Activated naive CD4-positive, alpha-beta T cell treated with anti-CD3 and anti-CD28 coated beads, Interleukin-2, amount 10 ng/mL, durations not matched to agents 7 days and 5 days (primary cell): Measurements from ENCODE around the gene TRABD.
A peak's percentile ranks its signal among the peaks of the same experiment; 100 is the strongest.

Experiments used
- CTCF ChIA-PET: fragments of 350-600 bp; sonication (Branson Sonifier 250); formaldehyde crosslinking; loops from one replicate; lab custom pipeline; 2021; ENCODE audit warnings: antibody characterized with exemption; lab: Charles Lee
- DNase-seq: peaks from one replicate; pipeline ENCODE4 v3.0.0-alpha.2; 2020
- H3K27ac Mint-ChIP-seq: one replicate; pipeline ENCODE4 v1.8.0; 2021; ENCODE audit warnings: mild to moderate bottlenecking, moderate library complexity, mixed read lengths
- H3K27me3 Mint-ChIP-seq: one replicate; pipeline ENCODE4 v1.8.0; 2021; ENCODE audit warnings: mild to moderate bottlenecking, mixed read lengths
- H3K36me3 Mint-ChIP-seq: one replicate; pipeline ENCODE4 v1.8.0; 2021; ENCODE audit warnings: mixed read lengths
- H3K4me1 Mint-ChIP-seq: one replicate; pipeline ENCODE4 v1.8.0; 2021; ENCODE audit warnings: mixed read lengths
- H3K4me3 Mint-ChIP-seq: one replicate; pipeline ENCODE4 v1.8.0; 2021; ENCODE audit warnings: mild to moderate bottlenecking, moderate library complexity, mixed read lengths
- H3K9me3 Mint-ChIP-seq: one replicate; pipeline ENCODE4 v1.8.0; 2021; ENCODE audit warnings: mixed read lengths

Gene TRABD

DNA sequence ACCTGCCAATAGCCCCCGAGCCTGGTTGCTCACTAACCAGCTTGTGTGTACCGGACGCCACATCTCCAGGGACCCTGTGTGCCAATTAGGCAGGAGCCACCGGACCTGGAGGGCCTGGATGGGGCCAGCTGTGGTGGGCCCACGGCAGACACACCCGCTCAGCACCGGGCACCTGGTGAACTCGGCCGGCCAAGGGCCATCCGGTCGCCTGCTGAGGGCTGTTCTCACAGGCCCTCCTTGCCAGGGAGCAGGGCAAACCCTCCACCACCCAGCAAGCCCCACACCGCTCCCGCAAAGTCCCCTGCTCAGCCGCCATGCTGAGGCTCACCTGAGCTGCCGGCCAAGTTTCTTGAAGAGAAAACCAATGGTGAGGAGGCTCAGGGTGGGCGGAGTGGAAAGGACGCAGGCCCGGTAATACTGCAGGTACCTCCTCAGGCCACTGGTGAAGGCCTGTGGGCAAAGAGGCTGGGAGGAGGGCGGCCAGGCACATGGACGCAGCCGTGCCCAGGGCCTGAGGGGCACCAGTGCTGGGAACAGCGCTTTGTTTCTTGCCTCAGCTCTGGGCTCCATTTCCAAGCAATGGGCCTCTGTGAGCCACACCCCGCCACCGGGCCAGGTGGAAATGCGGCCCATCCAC lies 42.0 kb downstream of the TRABD start:
- H3K4me1 Mint-ChIP-seq: no peaks in the 10 kb centered on the region
- peaks cover 27% of the 10 kb centered on the region for H3K36me3 Mint-ChIP-seq
- H3K27me3 Mint-ChIP-seq: no peaks in the 10 kb centered on the region
- H3K27ac Mint-ChIP-seq: no peak overlapping the region
- H3K9me3 Mint-ChIP-seq: no peaks in the 10 kb centered on the region
- no peak for DNase-seq
- CTCF ChIA-PET: interaction anchor here (1.4 kb wide), 1 partner anchor 10 kb away, joined by 3 read pairs; no protein-coding TSS in a partner anchor
- H3K4me3 Mint-ChIP-seq: no peak overlapping the region

- H3K27ac Mint-ChIP-seq: no peak overlapping the region
- H3K27me3 Mint-ChIP-seq: no peaks in the 10 kb centered on the region
- CTCF ChIA-PET: no interaction called here
- no peak for DNase-seq
- no peaks in the 10 kb centered on the region for H3K9me3 Mint-ChIP-seq
- no peak overlapping the region for H3K4me3 Mint-ChIP-seq
- no peaks in the 10 kb centered on the region for H3K4me1 Mint-ChIP-seq
- H3K36me3 Mint-ChIP-seq: peaks cover 27% of the 10 kb centered on the region
Measured at GRCh38 chr22:50228366-50228765, 42.7 kb downstream of the TRABD start.

DNA sequence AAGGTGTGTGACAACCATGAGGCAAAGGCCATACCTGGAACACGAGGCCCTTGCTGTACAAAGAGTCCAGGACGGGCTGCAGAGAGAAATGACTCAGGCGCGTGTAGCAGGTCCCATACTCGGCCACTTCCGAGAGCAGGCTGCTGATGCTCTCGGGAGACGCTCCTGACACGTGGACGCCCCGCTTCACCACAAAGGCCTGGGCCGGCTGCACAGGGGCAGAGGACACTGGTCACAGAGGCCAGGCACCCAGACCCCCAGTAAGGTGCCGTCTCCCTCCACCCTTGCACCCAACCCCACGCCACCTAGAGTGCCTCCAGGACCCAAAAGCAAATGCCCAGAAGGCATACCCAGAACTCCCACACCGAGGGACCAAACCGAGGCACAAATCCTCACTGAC lies 43.7 kb downstream of the TRABD start:
- DNase-seq: no peak
- Mint-ChIP-seq H3K9me3 (no peaks in the 10 kb centered on the region), H3K4me3 (no peak overlapping the region), H3K4me1 (no peaks in the 10 kb centered on the region), H3K27me3 (no peaks in the 10 kb centered on the region), H3K27ac (no peak overlapping the region), H3K36me3 (peaks cover 24% of the 10 kb centered on the region)
- CTCF ChIA-PET: no interaction called here

DNA sequence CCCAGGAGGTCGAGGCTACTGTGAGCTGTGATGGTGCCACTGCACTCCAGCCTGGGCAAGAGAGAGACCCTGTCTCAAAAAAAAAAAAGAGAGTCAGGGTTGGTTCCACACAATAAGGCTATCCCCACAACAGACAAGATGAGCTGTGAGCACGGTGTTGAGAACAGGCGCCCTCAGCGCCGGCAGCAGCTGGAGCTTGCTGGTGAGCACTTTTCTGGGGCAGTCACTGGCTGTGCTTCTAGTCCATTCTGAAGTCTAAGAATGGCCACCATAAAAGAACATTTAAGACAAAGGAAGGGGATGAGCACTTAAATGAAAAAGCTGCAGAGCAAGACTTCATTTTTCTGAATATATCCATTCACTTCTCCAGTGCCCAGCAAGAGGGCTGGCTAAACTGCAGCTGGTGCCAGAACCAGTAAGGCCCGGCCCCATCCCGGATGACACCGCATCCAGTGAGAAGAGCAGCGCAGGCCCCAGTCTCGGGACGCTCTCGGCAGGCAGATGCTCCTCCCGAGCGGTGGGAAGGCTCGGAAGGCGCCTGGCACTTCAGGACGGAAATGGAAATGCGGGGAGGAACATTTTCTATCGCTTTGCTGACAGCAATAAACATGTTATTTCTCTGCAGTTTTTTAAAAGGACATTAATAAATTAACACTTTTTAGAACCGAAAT lies 46.9 kb downstream of the TRABD start:
- Mint-ChIP-seq H3K27me3 (no peaks in the 10 kb centered on the region), H3K4me3 (no peak overlapping the region), H3K36me3 (peaks cover 36% of the 10 kb centered on the region), H3K9me3 (peaks cover 9% of the 10 kb centered on the region), H3K4me1 (no peaks in the 10 kb centered on the region), H3K27ac (no peak overlapping the region)
- CTCF ChIA-PET: interaction anchor here (1.3 kb wide), 1 partner anchor 9 kb away, joined by 4 read pairs; no protein-coding TSS in a partner anchor
- DNase-seq: no peak

DNA sequence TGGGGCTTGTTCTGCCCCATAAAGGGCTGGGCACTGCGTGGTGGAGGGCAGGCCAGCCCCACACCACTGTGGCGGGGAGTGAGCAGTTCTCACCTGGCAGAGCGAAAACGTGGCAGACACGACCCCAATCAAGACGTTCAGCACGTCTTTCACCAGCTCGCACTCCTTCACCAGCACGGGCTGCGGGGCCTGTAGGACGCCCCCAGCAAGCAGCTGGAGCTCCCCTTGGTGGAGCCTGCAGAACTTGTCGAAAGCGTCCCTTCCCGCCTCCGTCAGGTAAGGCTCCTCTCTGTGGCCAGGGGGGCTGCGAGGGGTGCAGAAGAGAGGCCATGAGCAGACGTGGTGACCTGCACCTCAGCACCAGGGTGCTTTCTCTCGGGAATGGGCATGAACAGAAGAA lies 47.5 kb downstream of the TRABD start:
- no peak overlapping the region for H3K27ac Mint-ChIP-seq
- CTCF ChIA-PET: interaction anchor here (1.3 kb wide), 1 partner anchor 8 kb away, joined by 4 read pairs; no protein-coding TSS in a partner anchor
- no peak for DNase-seq
- peaks cover 39% of the 10 kb centered on the region for H3K36me3 Mint-ChIP-seq
- no peaks in the 10 kb centered on the region for H3K4me1 Mint-ChIP-seq
- H3K9me3 Mint-ChIP-seq: peaks cover 9% of the 10 kb centered on the region
- H3K4me3 Mint-ChIP-seq: no peak overlapping the region
- H3K27me3 Mint-ChIP-seq: no peaks in the 10 kb centered on the region

- peaks cover 9% of the 10 kb centered on the region for H3K9me3 Mint-ChIP-seq
- H3K27me3 Mint-ChIP-seq: no peaks in the 10 kb centered on the region
Measured at GRCh38 chr22:50236731-50237409, 51.2 kb downstream of the TRABD start.

GRCh38 chr22:50238755-50239154 lies 53.0 kb downstream of the TRABD start:
- CTCF ChIA-PET: interaction anchor here (0.8 to 2.4 kb wide), 3 partner anchors 18 to 259 kb away, joined by 3 to 9 read pairs (median 3); no protein-coding TSS in a partner anchor
- DNase-seq: no peak

More at GRCh38 chr22:50236731-50237409, 51.2 kb downstream of the TRABD start:
- peak; percentile 43 for DNase-seq
- no peak overlapping the region for H3K4me3 Mint-ChIP-seq
- H3K4me1 Mint-ChIP-seq: peaks cover 10% of the 10 kb centered on the region
- H3K27ac Mint-ChIP-seq: no peak overlapping the region
- CTCF ChIA-PET: interaction anchor here (1.3 kb wide), 2 partner anchors 10 to 105 kb away, joined by 3 to 5 read pairs; no protein-coding TSS in a partner anchor
- peaks cover 31% of the 10 kb centered on the region for H3K36me3 Mint-ChIP-seq

GRCh38 chr22:50242406-50242949 lies 56.8 kb downstream of the TRABD start:
- peak overlapping the region; percentile 60 for H3K27ac Mint-ChIP-seq
- no peaks in the 10 kb centered on the region for H3K27me3 Mint-ChIP-seq
- H3K4me3 Mint-ChIP-seq: peak overlapping the region; percentile 97
- H3K9me3 Mint-ChIP-seq: no peaks in the 10 kb centered on the region
- peaks cover 19% of the 10 kb centered on the region for H3K36me3 Mint-ChIP-seq
- peaks cover 47% of the 10 kb centered on the region for H3K4me1 Mint-ChIP-seq
- CTCF ChIA-PET: interaction anchor here (0.7 to 2.9 kb wide), 4 partner anchors 8 to 378 kb away, joined by 3 to 15 read pairs (median 9); partner anchors contain the start of gene HDAC10
- DNase-seq: no peak

More at GRCh38 chr22:50238755-50239154, 53.0 kb downstream of the TRABD start:
- Mint-ChIP-seq H3K36me3 (peaks cover 27% of the 10 kb centered on the region), H3K9me3 (peaks cover 9% of the 10 kb centered on the region), H3K4me3 (no peak overlapping the region), H3K27me3 (no peaks in the 10 kb centered on the region), H3K4me1 (peaks cover 28% of the 10 kb centered on the region), H3K27ac (no peak overlapping the region)

- peak overlapping the region; percentile 97 for H3K4me3 Mint-ChIP-seq
- no peak for DNase-seq
- H3K27ac Mint-ChIP-seq: peak overlapping the region; percentile 98
- H3K9me3 Mint-ChIP-seq: no peaks in the 10 kb centered on the region
- H3K36me3 Mint-ChIP-seq: peaks cover 21% of the 10 kb centered on the region
- H3K4me1 Mint-ChIP-seq: peaks cover 53% of the 10 kb centered on the region
- CTCF ChIA-PET: interaction anchor here (1.0 to 2.9 kb wide), 4 partner anchors 8 to 377 kb away, joined by 3 to 15 read pairs (median 4); no protein-coding TSS in a partner anchor
- no peaks in the 10 kb centered on the region for H3K27me3 Mint-ChIP-seq
Measured at GRCh38 chr22:50243685-50244419, 58.1 kb downstream of the TRABD start.

GRCh38 chr22:50244420-50245213 lies 58.9 kb downstream of the TRABD start, which contains the start of gene TUBGCP6:
TUBGCP6 (minus strand) TSS chr22:50245023; CDS start chr22:50244459, 564 bp downstream.
- no peaks in the 10 kb centered on the region for H3K9me3 Mint-ChIP-seq

GRCh38 chr22:50245214-50246072 lies 59.7 kb downstream of the TRABD start:
- Mint-ChIP-seq H3K4me3 (peak overlapping the region; percentile 97), H3K27ac (peak overlapping the region; percentile 98), H3K36me3 (peaks cover 18% of the 10 kb centered on the region), H3K4me1 (peaks cover 61% of the 10 kb centered on the region), H3K9me3 (no peaks in the 10 kb centered on the region), H3K27me3 (no peaks in the 10 kb centered on the region)
- DNase-seq: no peak
- CTCF ChIA-PET: interaction anchor here (1.7 kb wide), 1 partner anchor 376 kb away, joined by 4 read pairs; no protein-coding TSS in a partner anchor

More at GRCh38 chr22:50244420-50245213, 58.9 kb downstream of the TRABD start, which contains the start of gene TUBGCP6:
- H3K36me3 Mint-ChIP-seq: peaks cover 21% of the 10 kb centered on the region
- peak within 1 kb of the TSS; percentile 97 for H3K4me3 Mint-ChIP-seq
- peak; percentile 95 for DNase-seq
- H3K27me3 Mint-ChIP-seq: no peaks in the 10 kb centered on the region
- H3K27ac Mint-ChIP-seq: peak within 1 kb of the TSS; percentile 98
- H3K4me1 Mint-ChIP-seq: peaks cover 53% of the 10 kb centered on the region
- CTCF ChIA-PET: interaction anchor here (1.0 to 2.9 kb wide), 4 partner anchors 9 to 376 kb away, joined by 3 to 15 read pairs (median 4); no protein-coding TSS in a partner anchor
